Osteoblast (primary cell): ENCODE results near the gene CALM3. TPM values are rescaled to one million over a fixed set of nuclear protein-coding genes. Genes with fewer than 3 reads are reported as not detected.

Source experiments
- DNase-seq: peaks from one replicate; pipeline ENCODE4 v3.0.0; 2011; ENCODE audit warnings: low spot score, mixed read lengths; ENCODE audit not compliant: insufficient read length; ENCODE audit errors: missing footprints
- H2AFZ ChIP-seq: 2 replicates; pipeline ENCODE4 v1.6.0; 2011; ENCODE audit warnings: mild to moderate bottlenecking, low read length
- H3K27ac ChIP-seq: 2 replicates; pipeline ENCODE4 v1.5.1; 2011; ENCODE audit warnings: mild to moderate bottlenecking, low read depth, low read length, moderate library complexity
- H3K27me3 ChIP-seq: 2 replicates; pipeline ENCODE4 v1.6.0; 2012; ENCODE audit warnings: mild to moderate bottlenecking, control low read depth, inconsistent platforms, low read length, moderate library complexity; ENCODE audit not compliant: insufficient read depth
- H3K36me3 ChIP-seq: 2 replicates; pipeline ENCODE4 v1.5.1; 2011; ENCODE audit warnings: mild to moderate bottlenecking, low read length, control low read depth, moderate library complexity; ENCODE audit not compliant: insufficient read depth
- H3K4me1 ChIP-seq: 2 replicates; pipeline ENCODE4 v1.5.1; 2011; ENCODE audit warnings: mild to moderate bottlenecking, low read length, control low read depth, moderate library complexity; ENCODE audit not compliant: insufficient read depth
- H3K4me2 ChIP-seq: 2 replicates; pipeline ENCODE4 v1.6.0; 2011; ENCODE audit warnings: mild to moderate bottlenecking, low read length; ENCODE audit not compliant: insufficient read depth
- H3K4me3 ChIP-seq: fragments of 200-600 bp; sonication (generic); 3 replicates; pipeline ENCODE4 v1.5.1; 2012; ENCODE audit warnings: mild to moderate bottlenecking, low read length, inconsistent platforms; ENCODE audit not compliant: insufficient read depth
- H3K79me2 ChIP-seq: 2 replicates; pipeline ENCODE4 v1.6.0; 2012; ENCODE audit warnings: mild to moderate bottlenecking, low read length, control low read depth, inconsistent platforms; ENCODE audit not compliant: insufficient read depth
- H3K9me3 ChIP-seq: 2 replicates; pipeline ENCODE4 v1.5.1; 2011; ENCODE audit warnings: low read depth, low read length, control low read depth
- H4K20me1 ChIP-seq: 2 replicates; pipeline ENCODE4 v1.6.0; 2012; ENCODE audit warnings: mild to moderate bottlenecking, low read length, control low read depth; ENCODE audit not compliant: insufficient read depth
- CTCF ChIP-seq: IDR thresholded peaks from 2 replicates; pipeline ENCODE4 v1.5.1; 2011; ENCODE audit warnings: mild to moderate bottlenecking, low read depth, low read length, moderate library complexity; ENCODE audit errors: extremely low read depth
- total RNA-seq: library from RNA; depleted of rRNA; stranded (reverse); fragments of >200 nt; gene quantifications from 2 replicates; pipeline ENCODE4 v1.2.3, GENCODE V29; 2012

CALM3 gene
- total RNA-seq, 1 donor: 124 TPM

- Histone ChIP-seq H3K4me2 (no peak overlapping the region), H3K27ac (peak overlapping the region; percentile 8), H3K4me1 (peaks cover 17% of the 10 kb centered on the region), H3K9me3 (no peaks in the 10 kb centered on the region), H3K27me3 (no peaks in the 10 kb centered on the region), H4K20me1 (peaks cover 51% of the 10 kb centered on the region), H3K36me3 (peaks cover 44% of the 10 kb centered on the region), H2AFZ (no peak overlapping the region), H3K4me3 (no peak overlapping the region), H3K79me2 (peaks cover 19% of the 10 kb centered on the region)
- TF ChIP-seq CTCF: no peak
- DNase-seq: peak; percentile 86
Measured at GRCh38 chr19:46610851-46611770, 10.0 kb downstream of the CALM3 start.

- TF ChIP-seq CTCF: no peak
- H3K4me1 ChIP-seq: peaks cover 22% of the 10 kb centered on the region
- peaks cover 38% of the 10 kb centered on the region for H3K36me3 ChIP-seq
- H3K4me3 ChIP-seq: no peak overlapping the region
- peaks cover 12% of the 10 kb centered on the region for H3K79me2 ChIP-seq
- peak; percentile 86 for DNase-seq
- H3K9me3 ChIP-seq: no peaks in the 10 kb centered on the region
- no peak overlapping the region for H3K27ac ChIP-seq
- H4K20me1 ChIP-seq: peaks cover 44% of the 10 kb centered on the region
- H3K27me3 ChIP-seq: no peaks in the 10 kb centered on the region
- H2AFZ ChIP-seq: no peak overlapping the region
- no peak overlapping the region for H3K4me2 ChIP-seq
Measured at GRCh38 chr19:46611776-46612175, 10.6 kb downstream of the CALM3 start.

DNA sequence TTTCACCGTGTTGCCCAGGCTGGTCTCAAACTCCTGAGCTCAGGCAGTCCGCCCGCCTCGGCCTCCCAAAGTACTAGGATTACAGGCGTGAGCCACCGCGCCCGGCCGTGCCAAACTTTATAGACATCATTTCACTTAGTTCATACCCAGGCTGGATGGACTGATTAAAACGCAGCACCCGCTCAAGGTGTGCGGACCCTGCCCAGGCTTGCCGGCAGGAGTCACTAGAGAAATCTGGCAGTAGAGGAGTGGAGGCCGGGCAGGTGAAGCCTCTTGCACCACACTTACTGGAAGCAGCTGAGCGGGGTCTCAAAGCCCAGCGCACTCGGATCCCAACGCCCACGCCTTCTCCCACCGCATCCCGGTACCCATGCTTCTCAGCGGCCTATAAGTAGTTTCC is 12.4 kb downstream of the CALM3 start:
- H3K27ac ChIP-seq: no peak overlapping the region
- H3K9me3 ChIP-seq: no peaks in the 10 kb centered on the region
- no peak for TF ChIP-seq CTCF
- H3K4me1 ChIP-seq: peaks cover 25% of the 10 kb centered on the region
- peaks cover 29% of the 10 kb centered on the region for H4K20me1 ChIP-seq
- H3K27me3 ChIP-seq: no peaks in the 10 kb centered on the region
- no peak for DNase-seq
- H3K4me2 ChIP-seq: no peak overlapping the region
- H3K79me2 ChIP-seq: no peaks in the 10 kb centered on the region
- no peak overlapping the region for H2AFZ ChIP-seq
- peaks cover 20% of the 10 kb centered on the region for H3K36me3 ChIP-seq
- H3K4me3 ChIP-seq: no peak overlapping the region

GRCh38 chr19:46614114-46614722 is 13.1 kb downstream of the CALM3 start:
- H4K20me1 ChIP-seq: peaks cover 24% of the 10 kb centered on the region
- no peak overlapping the region for H3K4me3 ChIP-seq
- peaks cover 13% of the 10 kb centered on the region for H3K36me3 ChIP-seq
- no peak overlapping the region for H2AFZ ChIP-seq
- H3K4me1 ChIP-seq: peaks cover 30% of the 10 kb centered on the region
- H3K4me2 ChIP-seq: no peak overlapping the region
- no peaks in the 10 kb centered on the region for H3K27me3 ChIP-seq
- no peaks in the 10 kb centered on the region for H3K79me2 ChIP-seq
- no peaks in the 10 kb centered on the region for H3K9me3 ChIP-seq
- TF ChIP-seq CTCF: peak; percentile 84
- DNase-seq: peak; percentile 98
- H3K27ac ChIP-seq: no peak overlapping the region
